A673 (cell line): ENCODE data around the gene MAP4K4.

Experiments used
- CTCF ChIP-seq: fragments of 300-800, 200-600 bp; sonication (generic); conservative IDR thresholded peaks from 2 replicates; pipeline ENCODE4 v1.5.1; 2017; ENCODE audit warnings: low read depth, mild to moderate bottlenecking, antibody characterized with exemption, low read length, moderate library complexity, mixed read lengths
- EZH2 ChIP-seq: fragments of 200-600 bp; sonication (generic); IDR thresholded peaks from 2 replicates; pipeline ENCODE4 v1.6.1; 2017; ENCODE audit warnings: borderline replicate concordance, low read depth, mild to moderate bottlenecking, mixed read lengths, antibody characterized with exemption, low read length; ENCODE audit not compliant: poor library complexity, severe bottlenecking

- no peak for TF ChIP-seq CTCF
- TF ChIP-seq EZH2 = no peak
Measured at GRCh38 chr2:101837354-101837753, 139.8 kb downstream of the MAP4K4 start.
